ENCODE measurements around the gene KIF16B.

The KIF16B gene

DNA sequence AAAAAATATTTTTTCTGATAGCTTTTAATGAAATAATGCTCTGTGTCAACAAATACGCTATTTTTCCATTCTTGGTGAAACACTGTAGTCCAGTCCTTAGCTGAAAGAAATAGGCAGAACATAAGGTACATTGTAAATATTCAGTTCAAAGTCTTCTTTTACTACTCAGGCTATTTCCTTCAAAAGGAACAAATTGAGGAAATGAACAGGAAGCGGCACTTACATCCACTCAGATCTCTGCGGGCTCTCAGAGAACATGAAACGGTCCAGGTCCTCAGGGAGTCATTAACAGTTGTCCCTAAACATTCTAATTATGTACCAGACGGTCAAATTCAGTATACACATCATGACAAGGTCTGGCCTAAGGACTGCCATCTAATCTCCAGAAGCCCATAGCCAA, 212.6 kb downstream of the KIF16B start:
- H3K9ac ChIP-seq (ENCODE audit: low read length), result no peak overlapping the region
- no peak overlapping the region for H2AFZ ChIP-seq (ENCODE audit: low read depth, low read length)
- no peaks in the 10 kb centered on the region for H4K20me1 ChIP-seq (ENCODE audit: insufficient read depth, low read length)
- no peaks in the 10 kb centered on the region for H3K9me3 ChIP-seq (ENCODE audit: insufficient read depth, low read length)
- no peaks in the 10 kb centered on the region for H3K27me3 ChIP-seq (ENCODE audit: low read depth, low read length)
- H3K4me3 ChIP-seq (ENCODE audit: low read length), result no peak overlapping the region
- H3K36me3 ChIP-seq (replicated peaks; ENCODE audit: low read depth, low read length), result no peaks in the 10 kb centered on the region
- no peaks in the 10 kb centered on the region for H3K79me2 ChIP-seq (ENCODE audit: low read length)
- H3K4me2 ChIP-seq (ENCODE audit: low read length), result no peak overlapping the region
- H3K27ac ChIP-seq (ENCODE audit: low read length), result no peak overlapping the region
- H3K4me1 ChIP-seq (ENCODE audit: low read length), result no peaks in the 10 kb centered on the region
- no peak for TF ChIP-seq EZH2phosphoT487 (IDR thresholded peaks at IDR 0.05; ENCODE audit: low read depth)
- TF ChIP-seq, protein P1, sequence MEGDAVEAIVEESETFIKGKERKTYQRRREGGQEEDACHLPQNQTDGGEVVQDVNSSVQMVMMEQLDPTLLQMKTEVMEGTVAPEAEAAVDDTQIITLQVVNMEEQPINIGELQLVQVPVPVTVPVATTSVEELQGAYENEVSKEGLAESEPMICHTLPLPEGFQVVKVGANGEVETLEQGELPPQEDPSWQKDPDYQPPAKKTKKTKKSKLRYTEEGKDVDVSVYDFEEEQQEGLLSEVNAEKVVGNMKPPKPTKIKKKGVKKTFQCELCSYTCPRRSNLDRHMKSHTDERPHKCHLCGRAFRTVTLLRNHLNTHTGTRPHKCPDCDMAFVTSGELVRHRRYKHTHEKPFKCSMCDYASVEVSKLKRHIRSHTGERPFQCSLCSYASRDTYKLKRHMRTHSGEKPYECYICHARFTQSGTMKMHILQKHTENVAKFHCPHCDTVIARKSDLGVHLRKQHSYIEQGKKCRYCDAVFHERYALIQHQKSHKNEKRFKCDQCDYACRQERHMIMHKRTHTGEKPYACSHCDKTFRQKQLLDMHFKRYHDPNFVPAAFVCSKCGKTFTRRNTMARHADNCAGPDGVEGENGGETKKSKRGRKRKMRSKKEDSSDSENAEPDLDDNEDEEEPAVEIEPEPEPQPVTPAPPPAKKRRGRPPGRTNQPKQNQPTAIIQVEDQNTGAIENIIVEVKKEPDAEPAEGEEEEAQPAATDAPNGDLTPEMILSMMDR (IDR thresholded peaks at IDR 0.05; ENCODE audit: low read depth, low read length), result no peak

DNA sequence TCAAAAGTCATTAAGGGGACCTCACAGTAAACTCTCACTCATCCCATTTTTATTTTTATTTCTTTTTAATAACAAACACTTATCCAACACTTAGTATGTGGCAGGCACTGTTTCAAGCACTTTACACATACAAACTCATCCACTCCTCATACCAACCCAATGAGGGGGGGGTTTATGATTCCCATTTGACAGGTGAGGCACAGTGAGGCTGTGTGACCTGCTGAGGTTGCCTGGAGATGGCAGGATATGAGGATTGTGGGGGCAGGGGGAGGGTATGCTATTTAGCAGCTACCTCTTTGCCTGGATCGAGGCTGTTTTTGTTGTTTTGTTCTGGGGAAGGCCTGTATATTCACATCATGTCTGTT, 219.8 kb downstream of the KIF16B start:
- Histone ChIP-seq H3K4me2 (ENCODE audit: low read length) (no peak overlapping the region), H4K20me1 (ENCODE audit: insufficient read depth, low read length) (no peaks in the 10 kb centered on the region), H3K27ac (ENCODE audit: low read length) (no peak overlapping the region), H3K79me2 (ENCODE audit: low read length) (no peaks in the 10 kb centered on the region), H3K27me3 (ENCODE audit: low read depth, low read length) (no peaks in the 10 kb centered on the region), H3K4me3 (ENCODE audit: low read length) (no peak overlapping the region), H3K9me3 (ENCODE audit: insufficient read depth, low read length) (no peaks in the 10 kb centered on the region), H2AFZ (ENCODE audit: low read depth, low read length) (no peak overlapping the region), H3K4me1 (ENCODE audit: low read length) (peaks cover 14% of the 10 kb centered on the region), H3K36me3 (replicated peaks; ENCODE audit: low read depth, low read length) (no peaks in the 10 kb centered on the region), H3K9ac (ENCODE audit: low read length) (no peak overlapping the region)
- TF ChIP-seq, protein P1 (IDR thresholded peaks at IDR 0.05; ENCODE audit: low read depth, low read length), result no peak
- no peak for TF ChIP-seq EZH2phosphoT487 (IDR thresholded peaks at IDR 0.05; ENCODE audit: low read depth)

DNA sequence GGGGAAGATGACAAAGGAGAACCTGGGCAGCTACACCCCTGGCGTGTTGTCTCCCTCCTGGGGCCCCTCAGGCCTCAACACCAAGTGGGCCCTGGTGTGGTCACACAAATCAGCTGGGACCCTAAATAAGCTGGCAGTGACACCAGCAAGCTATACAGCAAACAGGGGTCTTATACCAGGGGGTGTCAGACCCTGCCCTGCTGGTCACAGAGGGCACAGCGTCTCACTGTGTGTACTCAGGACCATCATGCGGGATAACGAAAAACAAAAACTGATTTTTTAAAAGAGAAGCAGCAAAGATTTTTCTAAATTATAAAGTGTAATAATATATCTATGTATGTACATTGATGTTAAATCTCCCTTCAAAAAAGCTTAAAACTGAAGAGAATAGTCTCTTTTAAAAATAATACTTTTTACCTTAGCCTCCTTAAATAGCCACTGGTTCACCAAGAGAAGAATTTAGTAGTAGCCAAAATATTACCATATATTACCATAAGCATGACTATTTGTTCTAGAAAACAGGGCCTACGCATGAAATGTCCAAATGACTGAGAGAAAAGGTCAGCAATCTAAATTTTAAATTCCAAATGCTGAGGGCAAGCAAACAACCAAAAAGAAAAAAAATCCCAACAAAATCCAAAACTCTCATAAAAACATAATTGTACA, 220.4 kb downstream of the KIF16B start:
- Histone ChIP-seq H2AFZ (ENCODE audit: low read depth, low read length) (no peak overlapping the region), H3K79me2 (ENCODE audit: low read length) (no peaks in the 10 kb centered on the region), H3K36me3 (replicated peaks; ENCODE audit: low read depth, low read length) (no peaks in the 10 kb centered on the region), H3K4me1 (ENCODE audit: low read length) (peaks cover 14% of the 10 kb centered on the region), H3K9me3 (ENCODE audit: insufficient read depth, low read length) (no peaks in the 10 kb centered on the region), H3K27me3 (ENCODE audit: low read depth, low read length) (no peaks in the 10 kb centered on the region), H3K4me2 (ENCODE audit: low read length) (no peak overlapping the region), H4K20me1 (ENCODE audit: insufficient read depth, low read length) (no peaks in the 10 kb centered on the region), H3K27ac (ENCODE audit: low read length) (no peak overlapping the region), H3K9ac (ENCODE audit: low read length) (no peak overlapping the region), H3K4me3 (ENCODE audit: low read length) (no peak overlapping the region)
- TF ChIP-seq, protein P1 (IDR thresholded peaks at IDR 0.05; ENCODE audit: low read depth, low read length), result no peak
- no peak for TF ChIP-seq EZH2phosphoT487 (IDR thresholded peaks at IDR 0.05; ENCODE audit: low read depth)

DNA sequence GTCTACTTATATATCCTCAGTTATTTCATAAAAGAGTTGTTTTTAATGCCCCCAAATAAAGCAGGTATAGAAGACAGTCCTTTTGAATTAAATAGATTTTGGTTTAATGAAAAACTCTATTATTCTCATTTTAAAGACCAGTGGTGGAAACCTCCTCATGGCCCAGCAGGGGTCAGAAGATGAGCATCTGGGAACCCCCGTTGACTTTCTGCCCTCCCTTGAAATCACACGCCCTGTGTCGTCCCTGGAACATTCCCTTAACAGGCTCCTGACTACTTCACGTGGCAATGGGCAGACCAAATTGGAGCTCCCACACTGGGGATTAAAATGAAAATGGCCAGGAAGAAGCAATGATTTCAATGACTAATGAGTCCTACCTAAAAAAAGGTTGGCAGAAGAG, 220.9 kb downstream of the KIF16B start:
- Histone ChIP-seq H3K4me1 (ENCODE audit: low read length) (peaks cover 14% of the 10 kb centered on the region), H4K20me1 (ENCODE audit: insufficient read depth, low read length) (no peaks in the 10 kb centered on the region), H3K36me3 (replicated peaks; ENCODE audit: low read depth, low read length) (no peaks in the 10 kb centered on the region), H3K79me2 (ENCODE audit: low read length) (no peaks in the 10 kb centered on the region), H3K9ac (ENCODE audit: low read length) (no peak overlapping the region), H3K27ac (ENCODE audit: low read length) (no peak overlapping the region), H3K4me2 (ENCODE audit: low read length) (no peak overlapping the region), H3K9me3 (ENCODE audit: insufficient read depth, low read length) (no peaks in the 10 kb centered on the region), H3K4me3 (ENCODE audit: low read length) (no peak overlapping the region), H2AFZ (ENCODE audit: low read depth, low read length) (no peak overlapping the region), H3K27me3 (ENCODE audit: low read depth, low read length) (no peaks in the 10 kb centered on the region)
- no peak for TF ChIP-seq EZH2phosphoT487 (IDR thresholded peaks at IDR 0.05; ENCODE audit: low read depth)
- TF ChIP-seq, protein P1 (IDR thresholded peaks at IDR 0.05; ENCODE audit: low read depth, low read length), result peak; percentile 65
